Activated T-cell treated with anti-CD3 and anti-CD28 coated beads, Interleukin-2, amount 50 U/mL, for 4 hours (primary cell): Measurements from ENCODE around the gene TCIRG1. TPM values are rescaled to one million over a fixed set of nuclear protein-coding genes. Genes with fewer than 3 reads are reported as not detected.
"Not testable (repeated sequence)": the region's sequence is repeated elsewhere in the genome, so short reads cannot be mapped to it uniquely, and the experiment has no call there.

Experiments
- ATAC-seq, 2 donors: fragments of 200-7000 bp; cut with Tn5 transposase; one replicate each; pipeline ENCODE4 v1.10.0; 2021
- DNase-seq: peaks from one replicate; pipeline ENCODE4 v3.0.0-alpha.2; 2020
- H3K27me3 Mint-ChIP-seq: one replicate; pipeline ENCODE4 v1.8.0; 2021; ENCODE audit warnings: low read depth, mixed read lengths
- H3K36me3 Mint-ChIP-seq: one replicate; pipeline ENCODE4 v1.8.0; 2022; ENCODE audit warnings: mixed read lengths; ENCODE audit not compliant: insufficient read depth
- H3K4me1 Mint-ChIP-seq: one replicate; pipeline ENCODE4 v1.8.0; 2021; ENCODE audit warnings: low read depth, mixed read lengths
- H3K4me3 Mint-ChIP-seq: one replicate; pipeline ENCODE4 v1.8.0; 2021; ENCODE audit warnings: mild to moderate bottlenecking, moderate library complexity, mixed read lengths
- H3K9me3 Mint-ChIP-seq: one replicate; pipeline ENCODE4 v1.8.0; 2021; ENCODE audit warnings: mixed read lengths
- total RNA-seq, 3 donors: library from RNA; stranded (reverse); gene quantifications; one replicate each; pipeline ENCODE4 v1.2.1, GENCODE V29; 2021

TCIRG1 gene, protein sequence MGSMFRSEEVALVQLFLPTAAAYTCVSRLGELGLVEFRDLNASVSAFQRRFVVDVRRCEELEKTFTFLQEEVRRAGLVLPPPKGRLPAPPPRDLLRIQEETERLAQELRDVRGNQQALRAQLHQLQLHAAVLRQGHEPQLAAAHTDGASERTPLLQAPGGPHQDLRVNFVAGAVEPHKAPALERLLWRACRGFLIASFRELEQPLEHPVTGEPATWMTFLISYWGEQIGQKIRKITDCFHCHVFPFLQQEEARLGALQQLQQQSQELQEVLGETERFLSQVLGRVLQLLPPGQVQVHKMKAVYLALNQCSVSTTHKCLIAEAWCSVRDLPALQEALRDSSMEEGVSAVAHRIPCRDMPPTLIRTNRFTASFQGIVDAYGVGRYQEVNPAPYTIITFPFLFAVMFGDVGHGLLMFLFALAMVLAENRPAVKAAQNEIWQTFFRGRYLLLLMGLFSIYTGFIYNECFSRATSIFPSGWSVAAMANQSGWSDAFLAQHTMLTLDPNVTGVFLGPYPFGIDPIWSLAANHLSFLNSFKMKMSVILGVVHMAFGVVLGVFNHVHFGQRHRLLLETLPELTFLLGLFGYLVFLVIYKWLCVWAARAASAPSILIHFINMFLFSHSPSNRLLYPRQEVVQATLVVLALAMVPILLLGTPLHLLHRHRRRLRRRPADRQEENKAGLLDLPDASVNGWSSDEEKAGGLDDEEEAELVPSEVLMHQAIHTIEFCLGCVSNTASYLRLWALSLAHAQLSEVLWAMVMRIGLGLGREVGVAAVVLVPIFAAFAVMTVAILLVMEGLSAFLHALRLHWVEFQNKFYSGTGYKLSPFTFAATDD
- total RNA-seq: 100 to 1,000 TPM in 2 of 3 donors, 10 to 100 TPM in 1; 87.0 to 109 (median 101) TPM

DNA sequence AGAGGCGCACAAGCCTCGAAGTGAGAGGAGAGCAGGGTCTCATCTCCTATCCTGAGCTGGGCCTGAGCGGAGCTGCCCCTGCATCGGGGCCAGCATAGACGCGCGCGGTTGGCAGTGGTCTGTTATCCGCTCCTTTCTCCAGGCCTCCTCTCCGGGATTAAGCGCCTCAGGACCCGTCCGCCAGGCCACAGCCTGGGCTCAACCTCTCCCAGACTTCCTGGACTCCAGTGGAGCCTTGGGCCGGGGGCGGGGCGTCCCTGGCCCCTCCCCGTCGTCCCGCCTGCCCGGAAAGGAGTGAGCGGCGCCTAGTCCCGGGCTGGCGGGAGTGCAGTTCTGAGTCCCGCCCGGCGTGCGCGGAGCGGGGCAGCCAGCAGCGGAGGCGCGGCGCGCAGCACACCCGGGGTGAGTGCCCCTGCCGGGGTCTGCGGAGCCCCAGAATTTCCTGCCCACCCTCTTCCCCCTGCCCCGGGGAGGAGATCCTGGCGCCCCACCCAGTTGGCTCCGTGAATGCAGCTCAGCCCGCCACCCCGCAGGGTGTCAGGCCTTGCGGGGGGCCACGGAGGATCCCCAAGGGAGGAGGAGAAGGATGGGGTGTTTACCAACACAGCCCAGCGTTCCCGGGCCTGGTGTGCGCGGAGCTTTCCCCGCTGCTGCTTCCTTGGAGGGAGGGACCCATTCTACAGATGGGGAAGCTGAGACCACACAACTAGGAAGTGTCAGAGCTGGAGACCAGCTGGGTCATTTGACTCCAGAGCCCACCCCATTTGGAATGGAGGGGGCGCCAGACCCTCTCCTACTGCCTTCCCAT lies at the start of gene TCIRG1:
TCIRG1 (plus strand) TSS at position 308 of the 808 bp plus-strand sequence. CDS start 2,247 bp downstream, outside the sequence.
- ATAC-seq: peak; percentile 73 to 77
- peak; percentile 49 for DNase-seq
- Mint-ChIP-seq H3K4me1 (peaks cover 26% of the 10 kb centered on the region), H3K4me3 (peak within 1 kb of the TSS; percentile 87), H3K9me3 (no peaks in the 10 kb centered on the region), H3K36me3 (peaks cover under 1% of the 10 kb centered on the region), H3K27me3 (no peaks in the 10 kb centered on the region)

DNA sequence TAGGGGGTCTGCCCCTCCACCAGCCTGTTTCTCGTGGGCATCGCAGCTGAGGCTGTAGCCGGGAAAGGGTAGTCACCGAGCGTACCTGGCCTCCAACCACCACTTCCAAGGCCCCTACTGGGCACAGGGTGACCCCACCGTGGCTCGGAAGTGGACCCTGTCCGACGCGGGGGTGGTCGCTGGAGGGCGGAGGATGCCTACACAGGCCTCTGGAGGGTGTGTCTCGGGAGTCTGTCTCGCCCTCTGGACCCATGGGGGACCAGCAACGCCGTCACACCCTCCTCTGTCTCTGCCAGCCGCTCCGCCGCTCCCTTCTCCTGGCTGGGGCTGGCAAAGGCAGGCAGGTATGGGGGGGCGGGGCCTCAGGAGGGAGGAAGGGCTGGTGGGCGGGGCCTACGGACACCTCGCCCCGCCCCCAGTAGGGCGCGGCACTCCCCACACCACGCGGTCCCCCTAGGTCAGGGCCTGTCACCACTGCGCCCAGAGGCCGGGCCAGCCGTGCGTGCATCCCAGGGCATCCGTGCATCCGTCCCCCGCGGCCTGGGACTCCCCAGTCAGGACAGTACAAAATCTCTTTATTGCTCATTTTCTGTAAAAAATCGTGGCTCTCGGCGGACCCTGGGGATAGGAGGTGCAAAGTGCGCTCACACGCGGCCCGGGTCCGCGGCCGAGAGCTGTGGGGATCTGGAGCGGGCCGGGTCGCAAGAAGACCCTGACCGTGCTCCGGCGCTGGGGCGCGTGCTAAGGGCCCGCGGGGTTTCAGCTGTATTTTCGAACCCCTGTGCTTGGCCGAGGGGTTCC lies 48.1 kb upstream of the TCIRG1 start:
- H3K4me1 Mint-ChIP-seq, DNase-seq, H3K4me3 Mint-ChIP-seq, H3K9me3 Mint-ChIP-seq, H3K36me3 Mint-ChIP-seq, H3K27me3 Mint-ChIP-seq: not testable (repeated sequence)
- peak in 1 of 2 donors; percentile 38 for ATAC-seq

- not testable (repeated sequence) for H3K4me3 Mint-ChIP-seq, H3K4me1 Mint-ChIP-seq, DNase-seq, H3K36me3 Mint-ChIP-seq, H3K9me3 Mint-ChIP-seq, ATAC-seq, H3K27me3 Mint-ChIP-seq
Observed at GRCh38 chr11:67991347-67992121, 47.3 kb upstream of the TCIRG1 start.

DNA sequence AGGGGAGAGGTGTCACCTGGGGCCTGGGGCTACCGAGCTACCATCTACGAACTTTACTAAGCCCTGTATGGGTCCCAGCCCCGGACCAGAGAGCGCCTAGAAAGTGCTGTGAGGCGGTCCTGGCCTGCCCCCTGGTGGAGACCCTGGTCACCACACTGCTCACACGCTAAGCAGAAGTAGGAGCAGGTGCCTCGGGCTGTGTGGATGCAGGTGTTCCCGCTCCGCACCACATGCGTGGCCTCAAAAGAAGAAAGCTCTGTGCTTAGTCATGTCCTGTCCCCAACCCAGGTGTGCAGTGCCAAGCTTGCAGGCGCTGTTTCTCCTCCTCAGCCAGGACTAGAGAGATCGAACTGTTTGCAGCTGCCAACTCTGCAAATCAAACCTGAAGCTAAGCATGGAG lies 45.0 kb upstream of the TCIRG1 start:
- not testable (repeated sequence) for H3K36me3 Mint-ChIP-seq, ATAC-seq, H3K27me3 Mint-ChIP-seq, H3K9me3 Mint-ChIP-seq, H3K4me3 Mint-ChIP-seq
- DNase-seq: peak; percentile 44
- peaks cover 23% of the 10 kb centered on the region for H3K4me1 Mint-ChIP-seq

DNA sequence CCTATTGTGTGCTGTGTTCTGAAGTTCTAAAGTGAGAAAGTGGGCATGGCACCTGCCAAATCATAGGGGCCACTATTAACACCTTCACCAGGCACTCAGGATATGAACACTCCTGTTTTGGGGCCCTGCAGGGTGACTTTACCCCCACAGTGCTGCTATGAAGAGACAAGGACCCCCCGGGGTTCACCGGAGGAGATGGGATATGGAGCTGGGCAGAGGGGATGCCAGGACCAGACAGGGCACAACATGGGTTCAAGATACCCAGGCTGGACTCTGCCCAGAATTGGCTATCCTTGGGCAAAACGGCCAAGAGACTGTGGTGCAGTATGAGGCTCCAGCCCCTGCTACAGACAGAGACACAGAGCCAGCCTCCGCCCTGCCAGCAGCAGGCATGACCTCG lies 44.4 kb upstream of the TCIRG1 start:
- H3K4me3 Mint-ChIP-seq, DNase-seq, ATAC-seq, H3K36me3 Mint-ChIP-seq, H3K27me3 Mint-ChIP-seq, H3K9me3 Mint-ChIP-seq: not testable (repeated sequence)
- H3K4me1 Mint-ChIP-seq: peaks cover 23% of the 10 kb centered on the region

DNA sequence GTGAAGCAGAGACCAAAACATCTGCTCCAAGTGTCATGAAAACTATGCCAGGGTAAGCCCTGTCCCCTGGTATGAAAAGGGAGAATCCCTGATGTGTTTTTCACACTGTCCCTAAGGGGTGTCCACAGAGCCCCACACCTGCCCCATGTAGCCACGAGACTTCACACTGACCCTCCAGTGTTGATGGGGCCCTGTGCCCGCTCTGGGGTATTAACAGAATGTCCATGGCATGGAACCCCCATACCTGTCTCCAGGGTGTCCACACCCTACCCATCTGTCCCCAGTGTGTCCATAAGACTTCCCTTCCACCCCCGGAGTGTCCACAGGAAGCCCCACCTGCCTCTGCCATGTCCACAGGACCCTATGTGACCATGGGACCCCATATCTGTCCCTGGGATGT lies 43.7 kb upstream of the TCIRG1 start:
- H3K4me1 Mint-ChIP-seq: peaks cover 23% of the 10 kb centered on the region
- not testable (repeated sequence) for H3K36me3 Mint-ChIP-seq, DNase-seq, H3K9me3 Mint-ChIP-seq, H3K4me3 Mint-ChIP-seq, H3K27me3 Mint-ChIP-seq, ATAC-seq

- H3K4me3 Mint-ChIP-seq, H3K27me3 Mint-ChIP-seq, H3K36me3 Mint-ChIP-seq, DNase-seq, ATAC-seq, H3K9me3 Mint-ChIP-seq: not testable (repeated sequence)
- H3K4me1 Mint-ChIP-seq: peaks cover 23% of the 10 kb centered on the region
Observed at GRCh38 chr11:67995579-67995978, 43.2 kb upstream of the TCIRG1 start.

- no peaks in the 10 kb centered on the region for H3K9me3 Mint-ChIP-seq
- ATAC-seq: no peak
Observed at GRCh38 chr11:67996051-67996450, 42.8 kb upstream of the TCIRG1 start.

DNA sequence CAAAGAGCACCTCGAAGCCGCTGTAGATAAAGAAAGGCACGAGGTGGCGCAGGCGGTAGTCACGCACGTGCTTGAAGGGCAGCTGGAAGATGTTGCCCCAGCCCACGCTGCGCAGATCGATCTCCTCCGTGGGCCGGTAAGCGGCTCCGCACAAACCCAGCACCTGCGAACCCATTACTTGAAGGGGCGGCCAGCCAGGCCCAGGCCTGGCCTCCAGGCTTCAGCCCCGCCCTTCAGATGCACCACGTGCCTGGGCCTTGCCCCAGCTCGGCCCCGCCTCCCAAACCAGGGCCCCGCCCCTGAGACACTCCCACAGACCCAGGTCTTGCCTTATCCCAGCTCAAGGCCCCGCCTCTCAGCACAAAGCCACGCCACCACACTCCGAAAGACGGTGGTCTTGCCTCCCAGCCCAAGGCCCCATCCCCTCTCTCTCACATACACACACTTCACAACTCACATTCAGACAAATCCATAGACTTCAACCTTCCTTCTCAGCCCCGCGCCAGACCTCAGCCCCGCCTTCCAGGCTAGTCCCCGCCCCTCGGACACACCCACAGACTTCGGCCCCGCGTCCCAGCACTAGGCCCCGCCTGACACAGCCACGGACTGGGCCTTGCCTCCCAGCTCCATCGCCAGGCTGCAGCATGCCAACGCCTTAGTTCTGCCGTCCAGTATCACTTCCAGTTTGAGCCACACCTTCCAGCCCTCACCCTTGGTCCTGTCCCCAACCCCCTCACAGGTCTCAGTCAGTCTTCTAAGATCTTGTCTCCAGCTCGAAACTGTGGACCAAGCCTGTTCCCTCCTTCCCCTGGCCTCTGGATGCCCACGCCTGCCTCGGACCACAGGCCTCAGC lies 42.0 kb upstream of the TCIRG1 start:
- DNase-seq: no peak
- Mint-ChIP-seq H3K4me3 (no peak overlapping the region), H3K36me3 (peaks cover 7% of the 10 kb centered on the region), H3K4me1 (peaks cover 23% of the 10 kb centered on the region), H3K9me3 (no peaks in the 10 kb centered on the region), H3K27me3 (peaks cover under 1% of the 10 kb centered on the region)
- ATAC-seq: peak; percentile 72 to 83

More at GRCh38 chr11:67996051-67996450, 42.8 kb upstream of the TCIRG1 start:
- no peak overlapping the region for H3K4me3 Mint-ChIP-seq
- no peak for DNase-seq
- peaks cover 7% of the 10 kb centered on the region for H3K36me3 Mint-ChIP-seq
- peaks cover 2% of the 10 kb centered on the region for H3K27me3 Mint-ChIP-seq
- peaks cover 23% of the 10 kb centered on the region for H3K4me1 Mint-ChIP-seq

- Mint-ChIP-seq H3K36me3 (peaks cover 9% of the 10 kb centered on the region), H3K27me3 (no peaks in the 10 kb centered on the region), H3K9me3 (no peaks in the 10 kb centered on the region), H3K4me3 (no peak overlapping the region), H3K4me1 (peaks cover 28% of the 10 kb centered on the region)
- DNase-seq (no peak), ATAC-seq (no peak)
Observed at GRCh38 chr11:67997475-67997921, 41.3 kb upstream of the TCIRG1 start.

DNA sequence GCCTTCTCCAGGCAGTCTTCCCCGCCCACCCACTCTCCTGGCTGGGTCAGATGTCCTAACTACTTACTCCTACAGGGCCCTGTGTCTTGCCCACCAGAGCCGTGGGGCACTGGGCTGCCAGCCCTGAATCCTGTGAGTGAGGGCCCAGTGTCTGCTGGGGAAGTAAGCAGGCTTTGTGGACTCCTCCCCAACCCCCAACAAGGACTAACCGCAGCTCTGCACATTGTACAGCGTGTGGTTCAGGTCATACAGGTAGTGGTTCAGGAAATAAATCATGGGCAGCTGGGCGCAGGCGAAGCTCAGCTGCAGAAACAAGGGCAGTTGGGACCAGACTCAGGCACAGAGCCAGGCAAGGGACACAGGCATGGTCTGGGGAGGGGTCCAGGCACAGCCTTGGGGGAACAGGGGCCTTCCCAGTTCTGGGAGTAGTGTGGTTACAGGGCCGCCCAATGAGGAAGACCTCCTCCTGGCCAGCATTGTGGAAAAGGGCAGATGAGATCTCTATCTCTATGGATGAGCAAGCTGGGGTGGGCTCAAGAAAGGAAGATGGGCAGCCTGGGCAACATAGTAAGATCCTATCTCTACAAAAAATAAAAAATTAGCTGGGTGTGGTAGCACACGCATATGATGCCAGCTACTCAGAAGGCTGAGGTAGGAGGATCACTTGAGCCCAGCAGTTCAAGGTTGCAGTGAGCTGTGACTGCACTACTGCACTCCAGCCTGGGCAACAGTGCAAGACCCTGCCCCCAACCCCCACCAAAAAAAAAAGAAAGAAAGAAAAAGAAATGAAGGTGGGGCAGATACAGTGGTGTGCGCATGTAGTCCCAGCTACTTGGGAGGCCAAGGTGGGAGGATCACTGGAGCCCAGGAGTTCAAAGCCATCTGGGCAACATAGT lies 40.4 kb upstream of the TCIRG1 start:
- ATAC-seq (no peak), DNase-seq (no peak)
- Mint-ChIP-seq H3K4me1 (peaks cover 33% of the 10 kb centered on the region), H3K9me3 (no peaks in the 10 kb centered on the region), H3K4me3 (no peak overlapping the region), H3K27me3 (no peaks in the 10 kb centered on the region), H3K36me3 (peaks cover 9% of the 10 kb centered on the region)
